Kidney (tissue), 14 donors: ENCODE results near the gene UNC119B. TPM values are rescaled to one million over a fixed set of nuclear protein-coding genes. Genes with fewer than 3 reads are reported as not detected.

Experiments used
- DNase-seq, 5 donors: peaks; one replicate each; pipeline ENCODE4 v3.0.0-alpha.2; 2013 to 2020
- FAIRE-seq: peaks from 2 replicates; lab custom pipeline; 2012; peaks lifted over from hg19 to GRCh38; lab: Jason Lieb, UNC
- H3K27ac ChIP-seq, 2 donors: one replicate each; pipeline ENCODE4 v1.7.0; 2013; ENCODE audit warnings: low read depth in 2 of 2, low read length in 2 of 2, inconsistent platforms in 1 of 2
- H3K27me3 ChIP-seq: one replicate; pipeline ENCODE4 v1.7.1; 2013; ENCODE audit warnings: low read length, inconsistent platforms; ENCODE audit not compliant: control insufficient read depth, insufficient read depth
- H3K36me3 ChIP-seq, 3 donors: one replicate each; pipeline versions ENCODE4 v1.7.0 to v1.7.1; 2013; ENCODE audit warnings: low read length in 3 of 3, control low read depth in 1 of 3, inconsistent platforms in 1 of 3; ENCODE audit not compliant: insufficient read depth in 3 of 3, control insufficient read depth in 2 of 3
- H3K4me1 ChIP-seq, 3 donors: one replicate each; pipeline versions ENCODE4 v1.7.0 to v1.7.1; 2013; ENCODE audit warnings: low read length in 3 of 3, inconsistent platforms in 1 of 3, low read depth in 1 of 3; ENCODE audit not compliant: control insufficient read depth in 2 of 3, insufficient read depth in 2 of 3
- H3K4me3 ChIP-seq, 3 donors: one replicate each; pipeline versions ENCODE4 v1.7.0 to v1.8.1; 2013; ENCODE audit warnings: low read length in 3 of 3, control low read depth in 1 of 3, inconsistent platforms in 1 of 3
- H3K9ac ChIP-seq, 3 donors: one replicate each; pipeline versions ENCODE4 v1.7.0 to v1.7.1; 2013; ENCODE audit warnings: low read length in 3 of 3, control low read depth in 1 of 3, inconsistent platforms in 1 of 3
- H3K9me3 ChIP-seq, 3 donors: one replicate each; pipeline versions ENCODE4 v1.7.0 to v1.7.1; 2013; ENCODE audit warnings: low read length in 3 of 3, control low read depth in 1 of 3, inconsistent platforms in 1 of 3; ENCODE audit not compliant: control insufficient read depth in 2 of 3, insufficient read depth in 1 of 3
- CTCF ChIP-seq: IDR thresholded peaks from 3 replicates; pipeline ENCODE4 v1.5.1; 2012; ENCODE audit warnings: mild to moderate bottlenecking, moderate library complexity, borderline replicate concordance; ENCODE audit not compliant: insufficient read depth; ENCODE audit errors: extremely low read depth
- intact Hi-C: fragments of 100-400 bp; cut with DNase I; formaldehyde crosslinking; loops from one replicate; pipeline ENCODE4 v1.11.1; 2022
- polyA plus RNA-seq: library from polyadenylated mRNA; stranded (reverse); fragments of 350-450 nt; fragmentation: Illumina TruSeq; extraction: RNeasy Lipid Tissue Mini Kit (QIAGEN cat#74804); gene quantifications from one replicate; pipeline ENCODE4 v1.2.3, GENCODE V29; 2014; ENCODE audit warnings: low read depth, low replicate concordance; ENCODE audit not compliant: insufficient read depth
- total RNA-seq: library from RNA; stranded (reverse); fragmentation: NEBNext Ultra II Directional; extraction: Animal tissue kit (Norgen Biotek cat#: 25700); gene quantifications from one replicate; pipeline ENCODE4 v1.2.1, GENCODE V29; 2021
- donor health status: control.
- donor health status: control.
- donor health status: control.
- donor health status: control.
- donor health status: control.
- donor health status: DM: yes; HTN: yes; CAD: no.
- donor health status: Normal renal cell carcinoma (clear cell type).

UNC119B gene
- total and polyA plus RNA-seq, 2 donors from 2014 or later: 29.4 to 44.5 TPM

- peak overlapping the region; percentile 32 to 68 for H3K27ac ChIP-seq
- intact Hi-C loops: no loop called here
- FAIRE-seq (no peak), DNase-seq (no peak)
- H3K4me1 ChIP-seq: peaks cover 0 to 22% (median 18%) of the 10 kb centered on the region in 3 donors
- H3K9me3 ChIP-seq: no peaks in the 10 kb centered on the region
- no peak for TF ChIP-seq CTCF
- H3K4me3 ChIP-seq: no peak overlapping the region
- no peak overlapping the region for H3K9ac ChIP-seq
- no peaks in the 10 kb centered on the region for H3K27me3 ChIP-seq
- H3K36me3 ChIP-seq: peaks cover 14 to 59% (median 43%) of the 10 kb centered on the region in 3 donors
These were observed 12.9 kb upstream of the UNC119B start for GRCh38 chr12:120697344-120697743.

GRCh38 chr12:120698665-120699064 is 11.6 kb upstream of the UNC119B start:
- peaks cover 0 to 15% (median 11%) of the 10 kb centered on the region in 3 donors for H3K4me1 ChIP-seq
- no peak overlapping the region for H3K4me3 ChIP-seq
- no peak for TF ChIP-seq CTCF
- H3K27me3 ChIP-seq: no peaks in the 10 kb centered on the region
- DNase-seq: no peak
- no peak for FAIRE-seq
- intact Hi-C loops: no loop called here
- no peaks in the 10 kb centered on the region for H3K9me3 ChIP-seq
- H3K36me3 ChIP-seq: peaks cover 14 to 59% (median 41%) of the 10 kb centered on the region in 3 donors
- no peak overlapping the region for H3K9ac ChIP-seq
- H3K27ac ChIP-seq: no peak overlapping the region

GRCh38 chr12:120699553-120699952 is 10.7 kb upstream of the UNC119B start:
- no peaks in the 10 kb centered on the region for H3K27me3 ChIP-seq
- H3K4me3 ChIP-seq: no peak overlapping the region
- DNase-seq (no peak), FAIRE-seq (no peak)
- TF ChIP-seq CTCF: no peak
- intact Hi-C loops: no loop called here
- H3K4me1 ChIP-seq: peaks cover 0 to 11% (median 10%) of the 10 kb centered on the region in 3 donors
- H3K9ac ChIP-seq: no peak overlapping the region
- no peak overlapping the region for H3K27ac ChIP-seq
- peaks cover 9 to 52% (median 38%) of the 10 kb centered on the region in 3 donors for H3K36me3 ChIP-seq
- H3K9me3 ChIP-seq: no peaks in the 10 kb centered on the region

- H3K4me3 ChIP-seq: no peak overlapping the region
- H3K27ac ChIP-seq: no peak overlapping the region
- no peaks in the 10 kb centered on the region for H3K27me3 ChIP-seq
- H3K9ac ChIP-seq: no peak overlapping the region
- no peak for TF ChIP-seq CTCF
- no peaks in the 10 kb centered on the region for H3K9me3 ChIP-seq
- H3K36me3 ChIP-seq: peaks cover 3 to 43% (median 27%) of the 10 kb centered on the region in 3 donors
- intact Hi-C loops: no loop called here
- no peak for DNase-seq
- H3K4me1 ChIP-seq: peaks cover 0 to 11% (median 7%) of the 10 kb centered on the region in 3 donors
- FAIRE-seq: no peak
These were observed 9.4 kb upstream of the UNC119B start for GRCh38 chr12:120700886-120701285.
